ENCODE measurements around the gene EPHB3. TPM values are rescaled to one million over a fixed set of nuclear protein-coding genes. Genes with fewer than 3 reads are reported as not detected.

The EPHB3 gene
- total and polyA plus RNA-seq, 2 donors (not counting 3 experiments of a cell fraction or from before 2014, with no cell fraction given): 0.01 TPM; not detected in 1

- Histone ChIP-seq H3K9me1 (replicated peaks; ENCODE audit: control insufficient read depth, extremely low read depth, insufficient read depth, low read length) (no peaks in the 10 kb centered on the region), H3K4me1 (ENCODE audit: control insufficient read depth, extremely low read depth, insufficient read depth, low read length) (no peaks in the 10 kb centered on the region), H2AFZ (ENCODE audit: low read depth, low read length) (no peak overlapping the region), H3K9me3 (replicated peaks; ENCODE audit: control insufficient read depth, insufficient read depth, low read length) (no peaks in the 10 kb centered on the region), H3K27me3 (ENCODE audit: control insufficient read depth in 2 of 2, insufficient read depth in 2 of 2, low read length in 2 of 2) (peaks cover 18 to 31% of the 10 kb centered on the region in 2 experiments), H4K20me1 (replicated peaks; ENCODE audit: control insufficient read depth, extremely low read depth, insufficient read depth, low read length) (no peaks in the 10 kb centered on the region), H3K4me3 (replicated peaks in 1 of 3; ENCODE audit: insufficient read depth in 1 of 3, low read depth in 1 of 3, low read length in 3 of 3) (no peak overlapping the region), H3K27ac (ENCODE audit: insufficient read depth, low read depth, low read length) (no peak overlapping the region), H3K4me2 (ENCODE audit: insufficient read depth, low read length) (no peak overlapping the region), H3K36me3 (ENCODE audit: control insufficient read depth in 2 of 2, extremely low read depth in 1 of 2, insufficient read depth in 2 of 2, low read length in 2 of 2) (no peaks in the 10 kb centered on the region), H3K9ac (replicated peaks; ENCODE audit: extremely low read depth, insufficient read depth, low read length) (no peak overlapping the region), H3K79me2 (ENCODE audit: control insufficient read depth, insufficient read depth, low read length) (no peaks in the 10 kb centered on the region)
- BruUV-seq (replicated peaks): no TSS peak
- POLR2A ChIA-PET: no interaction called here
- dilution Hi-C loops (cut with MboI; ENCODE audit: extremely low pct_ligation_motif_present, low sequenced_read_pairs) (no loop called here), intact Hi-C loops (cut with micrococcal nuclease) (no loop called here)
- CTCF ChIA-PET: interaction anchor here (0.6 to 11.0 kb wide), 15 partner anchors 10 to 167 kb away, joined by 3 to 266 read pairs (median 5); no protein-coding TSS in a partner anchor
- TF ChIP-seq MAX (IDR thresholded peaks at IDR 0.05; ENCODE audit: insufficient read depth, insufficient read length) (no peak), EZH2 (IDR thresholded peaks at IDR 0.05; ENCODE audit: borderline replicate concordance, low read depth, low read length, severe bottlenecking) (no peak)
- DNase-seq (ENCODE audit: low read depth, low spot score) (no peak), FAIRE-seq (no peak)
These were observed 21.7 kb upstream of the EPHB3 start for GRCh38 chr3:184539801-184540435.

GRCh38 chr3:184540777-184541681 is 20.6 kb upstream of the EPHB3 start:
- ChIA-PET POLR2A (no interaction called here), CTCF (interaction anchor here (0.6 to 11.0 kb wide), 30 partner anchors 9 to 195 kb away, joined by 3 to 266 read pairs (median 5); partner anchors contain the start of genes CLCN2 and POLR2H)
- no TSS peak for BruUV-seq (replicated peaks)
- H3K4me1 ChIP-seq (ENCODE audit: control insufficient read depth, extremely low read depth, insufficient read depth, low read length): no peaks in the 10 kb centered on the region
- no peaks in the 10 kb centered on the region for H3K9me3 ChIP-seq (replicated peaks; ENCODE audit: control insufficient read depth, insufficient read depth, low read length)
- H3K27me3 ChIP-seq (ENCODE audit: control insufficient read depth in 2 of 2, insufficient read depth in 2 of 2, low read length in 2 of 2): peaks cover 18 to 31% of the 10 kb centered on the region in 2 experiments
- TF ChIP-seq CTCF (IDR thresholded peaks at IDR 0.05; ENCODE audit: extremely low read depth in 1 of 2, insufficient read depth in 1 of 2, low read depth in 1 of 2, low read length in 2 of 2): peak; percentile 75 to 77
- no peak for TF ChIP-seq MAX (IDR thresholded peaks at IDR 0.05; ENCODE audit: insufficient read depth, insufficient read length)
- no peak overlapping the region for H3K4me3 ChIP-seq (replicated peaks in 1 of 3; ENCODE audit: insufficient read depth in 1 of 3, low read depth in 1 of 3, low read length in 3 of 3)
- H4K20me1 ChIP-seq (replicated peaks; ENCODE audit: control insufficient read depth, extremely low read depth, insufficient read depth, low read length): no peaks in the 10 kb centered on the region
- FAIRE-seq (peak; percentile 59), DNase-seq (ENCODE audit: low read depth, low spot score) (peak; percentile 51)
- dilution Hi-C loops (cut with MboI; ENCODE audit: extremely low pct_ligation_motif_present, low sequenced_read_pairs): no loop called here
- H2AFZ ChIP-seq (ENCODE audit: low read depth, low read length): no peak overlapping the region
- no peak overlapping the region for H3K9ac ChIP-seq (replicated peaks; ENCODE audit: extremely low read depth, insufficient read depth, low read length)
- H3K36me3 ChIP-seq (ENCODE audit: control insufficient read depth in 2 of 2, extremely low read depth in 1 of 2, insufficient read depth in 2 of 2, low read length in 2 of 2): no peaks in the 10 kb centered on the region
- H3K27ac ChIP-seq (ENCODE audit: insufficient read depth, low read depth, low read length): no peak overlapping the region
- no peak overlapping the region for H3K4me2 ChIP-seq (ENCODE audit: insufficient read depth, low read length)
- H3K9me1 ChIP-seq (replicated peaks; ENCODE audit: control insufficient read depth, extremely low read depth, insufficient read depth, low read length): no peaks in the 10 kb centered on the region
- intact Hi-C loops (cut with micrococcal nuclease): no loop called here
- H3K79me2 ChIP-seq (ENCODE audit: control insufficient read depth, insufficient read depth, low read length): no peaks in the 10 kb centered on the region

All from endothelial cell of umbilical vein (primary cell).